ENCODE data around the gene AGRP.

The AGRP gene

GRCh38 chr16:67445441-67445912 is 37.9 kb downstream of the AGRP start:
- no peak for DNase-seq

- no peak for DNase-seq
Measured at GRCh38 chr16:67445126-67445426, 38.3 kb downstream of the AGRP start.

- DNase-seq: no peak
Measured at GRCh38 chr16:67444259-67445125, 38.9 kb downstream of the AGRP start.

GRCh38 chr16:67443265-67443664 is 40.1 kb downstream of the AGRP start:
- no peak for DNase-seq

- no peak for DNase-seq
Measured at GRCh38 chr16:67442581-67443255, 40.6 kb downstream of the AGRP start.

- no peak for DNase-seq
Measured at GRCh38 chr16:67441907-67442306, 41.4 kb downstream of the AGRP start.

- no peak for DNase-seq
Measured at GRCh38 chr16:67441271-67441753, 42.0 kb downstream of the AGRP start.

- DNase-seq: no peak
Measured at GRCh38 chr16:67438824-67439393, 44.4 kb downstream of the AGRP start.

- DNase-seq: no peak
Measured at GRCh38 chr16:67438098-67438791, 45.1 kb downstream of the AGRP start.

GRCh38 chr16:67437513-67437912 is 45.8 kb downstream of the AGRP start:
- DNase-seq: no peak

- no peak for DNase-seq
Measured at GRCh38 chr16:67436640-67437193, 46.6 kb downstream of the AGRP start.

- DNase-seq: no peak
Measured at GRCh38 chr16:67435758-67436164, 47.6 kb downstream of the AGRP start.

- DNase-seq: no peak
Measured at GRCh38 chr16:67433131-67433719, 50.1 kb downstream of the AGRP start.

All from Kasumi-1 (cell line).